Measurements from ENCODE around the gene ZNF3. TPM values are rescaled to one million over a fixed set of nuclear protein-coding genes. Genes with fewer than 3 reads are reported as not detected.

The ZNF3 gene
- polyA plus RNA-seq, 2 of the 4 experiments (the other 2 are of a cell fraction): 22.5 to 30.2 TPM

GRCh38 chr7:100090527-100091410, 9.2 kb upstream of the ZNF3 start:
- no peak for DNase-seq (ENCODE audit: low read depth in 1 of 2, low spot score in 1 of 2)
- Histone ChIP-seq H3K4me2 (no peak overlapping the region), H3K4me1 (peaks cover 14% of the 10 kb centered on the region), H3K9me3 (no peaks in the 10 kb centered on the region), H3K27ac (no peak overlapping the region), H3K4me3 (no peak overlapping the region)
- ATAC-seq: peak; percentile 5 to 18; a peak in 4 of 6 replicates
- no peak for TF ChIP-seq PBX3 (IDR thresholded peaks at IDR 0.05)
- TF ChIP-seq RNF2 (IDR thresholded peaks at IDR 0.05; ENCODE audit: borderline replicate concordance, low read depth): no peak
- no peak for TF ChIP-seq MAFK (IDR thresholded peaks at IDR 0.05; ENCODE audit: partially characterized antibody)
- no peak for TF ChIP-seq HOXA7 (CRISPR knock-in tag; IDR thresholded peaks at IDR 0.05)
- no peak for TF ChIP-seq CEBPB (IDR thresholded peaks at IDR 0.05)
- TF ChIP-seq JUNB (IDR thresholded peaks at IDR 0.05): no peak
- no peak for TF ChIP-seq RAD21 (conservative IDR thresholded peaks at IDR 0.05 in 1 of 2, IDR thresholded peaks at IDR 0.05 in 1 of 2)
- TF ChIP-seq CBX2 (IDR thresholded peaks at IDR 0.05; ENCODE audit: borderline replicate concordance, low read depth): no peak
- TF ChIP-seq ZSCAN20 (CRISPR knock-in tag; IDR thresholded peaks at IDR 0.05): no peak
- no peak for TF ChIP-seq MYC (IDR thresholded peaks at IDR 0.05; ENCODE audit: borderline replicate concordance, low read length)
- no peak for TF ChIP-seq FOSB (CRISPR knock-in tag; IDR thresholded peaks at IDR 0.05)
- TF ChIP-seq RCOR1 (IDR thresholded peaks at IDR 0.05; ENCODE audit: low read depth, low read length): no peak
- TF ChIP-seq SREBF2 (IDR thresholded peaks at IDR 0.05): no peak
- no peak for TF ChIP-seq CTCF (IDR thresholded peaks at IDR 0.05)
- no peak for TF ChIP-seq ELK1 (IDR thresholded peaks at IDR 0.05; ENCODE audit: low read depth, low read length)
- no peak for TF ChIP-seq SMC3 (IDR thresholded peaks at IDR 0.05)
- FAIRE-seq: no peak
- ChIA-PET CTCF (interaction anchor here (0.6 to 1.5 kb wide), 4 partner anchors 10 to 317 kb away, joined by 3 to 5 read pairs (median 4); partner anchors contain the start of genes AP4M1 and MCM7), POLR2A (interaction anchor here (4.8 kb wide), 1 partner anchor 11 kb away, joined by 46 read pairs; the partner anchor contains the start of genes AP4M1 and MCM7)
- WGBS (ENCODE audit: missing lambda C conversion rate): 96% methylated on average over 14 of the region's 14 CpGs

- H3K4me2 ChIP-seq: peak overlapping the region; percentile 86
- TF ChIP-seq FOSL2 (IDR thresholded peaks at IDR 0.05) (no peak), FOSL2 (CRISPR knock-in tag; IDR thresholded peaks at IDR 0.05) (0 out of 2 replicates have a peak, but pooled peaks have one; percentile 40), ZNF302 (CRISPR knock-in tag; IDR thresholded peaks at IDR 0.05) (no peak)
- POLR2A ChIA-PET: interaction anchor here (0.6 to 4.8 kb wide), 2 partner anchors 12 to 37 kb away, joined by 3 to 46 read pairs; partner anchors contain the start of genes AP4M1 and MCM7
- H3K4me1 ChIP-seq: peaks cover 14% of the 10 kb centered on the region
- peak overlapping the region; percentile 88 to 94 for H3K27ac ChIP-seq
- CTCF ChIA-PET: interaction anchor here (0.7 to 1.5 kb wide), 5 partner anchors 9 to 61 kb away, joined by 3 to 5 read pairs (median 3); partner anchors contain the start of genes AP4M1 and MCM7
- DNase-seq (ENCODE audit: low read depth in 1 of 2, low spot score in 1 of 2) (no peak), ATAC-seq (no peak; a peak in 1 of 6 replicates), FAIRE-seq (no peak)
- H3K9me3 ChIP-seq: no peaks in the 10 kb centered on the region
- peak overlapping the region; percentile 69 for H3K4me3 ChIP-seq
- WGBS (ENCODE audit: missing lambda C conversion rate): 5% methylated on average over 7 of the region's 7 CpGs
Observed at GRCh38 chr7:100089458-100090196, 8.1 kb upstream of the ZNF3 start.

All from A549 (cell line).